IPS-NIHi7 (cell line): ENCODE data around the gene NKIRAS1.
"Not testable (repeated sequence)": the region's sequence is repeated elsewhere in the genome, so short reads cannot be mapped to it uniquely, and the experiment has no call there.

ENCODE experiments used
- DNase-seq: peaks from one replicate; pipeline ENCODE4 v3.0.0; 2012; ENCODE audit warnings: mixed read lengths; ENCODE audit errors: extremely low spot score

NKIRAS1 gene

GRCh38 chr3:23940775-23941174 lies 24.0 kb upstream of the NKIRAS1 start:
- DNase-seq = no peak

- peak; percentile 18 for DNase-seq
Measured at GRCh38 chr3:23938688-23939087, 21.9 kb upstream of the NKIRAS1 start.

GRCh38 chr3:23937296-23937695 lies 20.5 kb upstream of the NKIRAS1 start:
- DNase-seq = no peak

GRCh38 chr3:23934253-23934652 lies 17.5 kb upstream of the NKIRAS1 start:
- DNase-seq = no peak

- no peak for DNase-seq
Measured at GRCh38 chr3:23932571-23932970, 15.8 kb upstream of the NKIRAS1 start.

- no peak for DNase-seq
Measured at GRCh38 chr3:23931597-23931996, 14.8 kb upstream of the NKIRAS1 start.

- no peak for DNase-seq
Measured at GRCh38 chr3:23928524-23928923, 11.7 kb upstream of the NKIRAS1 start.

- DNase-seq = no peak
Measured at GRCh38 chr3:23926736-23927135, 9.9 kb upstream of the NKIRAS1 start.

- no peak for DNase-seq
Measured at GRCh38 chr3:23926246-23926645, 9.5 kb upstream of the NKIRAS1 start.

- DNase-seq = no peak
Measured at GRCh38 chr3:23923786-23924185, 7.0 kb upstream of the NKIRAS1 start.

- no peak for DNase-seq
Measured at GRCh38 chr3:23921052-23921511, 4.3 kb upstream of the NKIRAS1 start.

GRCh38 chr3:23920151-23920655 lies 3.4 kb upstream of the NKIRAS1 start:
- DNase-seq = no peak

GRCh38 chr3:23919628-23920027 lies 2.8 kb upstream of the NKIRAS1 start:
- no peak for DNase-seq

GRCh38 chr3:23918331-23918730 lies 1.5 kb upstream of the NKIRAS1 start:
- not testable (repeated sequence) for DNase-seq

GRCh38 chr3:23917679-23918303 lies 1.0 kb upstream of the NKIRAS1 start:
- DNase-seq = peak; percentile 41

- no peak for DNase-seq
Measured at GRCh38 chr3:23916152-23916885, 471 bp downstream of the NKIRAS1 start.

GRCh38 chr3:23915537-23916108 lies 1.2 kb downstream of the NKIRAS1 start:
- no peak for DNase-seq

GRCh38 chr3:23913873-23914743 lies 2.7 kb downstream of the NKIRAS1 start:
- DNase-seq = no peak

- no peak for DNase-seq
Measured at GRCh38 chr3:23913182-23913581, 3.6 kb downstream of the NKIRAS1 start.

- not testable (repeated sequence) for DNase-seq
Measured at GRCh38 chr3:23912335-23912734, 4.5 kb downstream of the NKIRAS1 start.

- no peak for DNase-seq
Measured at GRCh38 chr3:23911397-23911796, 5.4 kb downstream of the NKIRAS1 start.

- no peak for DNase-seq
Measured at GRCh38 chr3:23909341-23909740, 7.4 kb downstream of the NKIRAS1 start.
